ENCODE results near the gene RPL39L.

The RPL39L gene

GRCh38 chr3:187093320-187093719 lies 46.0 kb downstream of the RPL39L start:
- H3K9me3 Mint-ChIP-seq: peaks cover 26% of the 10 kb centered on the region
- H3K27ac Mint-ChIP-seq: no peak overlapping the region
- no peak overlapping the region for H3K4me3 Mint-ChIP-seq
- H3K27me3 Mint-ChIP-seq: no peaks in the 10 kb centered on the region
- peaks cover 2% of the 10 kb centered on the region for H3K36me3 Mint-ChIP-seq (ENCODE audit: low read depth)
- H3K4me1 Mint-ChIP-seq (ENCODE audit: low read depth): peaks cover 10% of the 10 kb centered on the region

- no peak overlapping the region for H3K4me3 Mint-ChIP-seq
- peaks cover 9% of the 10 kb centered on the region for H3K36me3 Mint-ChIP-seq (ENCODE audit: low read depth)
- H3K4me1 Mint-ChIP-seq (ENCODE audit: low read depth): peaks cover 10% of the 10 kb centered on the region
- no peak overlapping the region for H3K27ac Mint-ChIP-seq
- H3K9me3 Mint-ChIP-seq: peaks cover 17% of the 10 kb centered on the region
- H3K27me3 Mint-ChIP-seq: no peaks in the 10 kb centered on the region
Observed at GRCh38 chr3:187088701-187089100, 50.6 kb downstream of the RPL39L start.

GRCh38 chr3:187086831-187087230 lies 52.5 kb downstream of the RPL39L start:
- H3K4me3 Mint-ChIP-seq: no peak overlapping the region
- H3K27ac Mint-ChIP-seq: no peak overlapping the region
- peaks cover 13% of the 10 kb centered on the region for H3K9me3 Mint-ChIP-seq
- H3K27me3 Mint-ChIP-seq: no peaks in the 10 kb centered on the region
- H3K4me1 Mint-ChIP-seq (ENCODE audit: low read depth): peaks cover 10% of the 10 kb centered on the region
- H3K36me3 Mint-ChIP-seq (ENCODE audit: low read depth): peaks cover 9% of the 10 kb centered on the region

- H3K4me3 Mint-ChIP-seq: no peak overlapping the region
- no peak overlapping the region for H3K27ac Mint-ChIP-seq
- peaks cover 10% of the 10 kb centered on the region for H3K4me1 Mint-ChIP-seq (ENCODE audit: low read depth)
- H3K27me3 Mint-ChIP-seq: no peaks in the 10 kb centered on the region
- peaks cover 13% of the 10 kb centered on the region for H3K9me3 Mint-ChIP-seq
- peaks cover 9% of the 10 kb centered on the region for H3K36me3 Mint-ChIP-seq (ENCODE audit: low read depth)
Observed at GRCh38 chr3:187085933-187086332, 53.4 kb downstream of the RPL39L start.

- Mint-ChIP-seq H3K4me1 (ENCODE audit: low read depth) (peaks cover 10% of the 10 kb centered on the region), H3K27ac (no peak overlapping the region), H3K4me3 (no peak overlapping the region), H3K27me3 (no peaks in the 10 kb centered on the region), H3K36me3 (ENCODE audit: low read depth) (peaks cover 9% of the 10 kb centered on the region), H3K9me3 (peaks cover 13% of the 10 kb centered on the region)
Observed at GRCh38 chr3:187085021-187085666, 54.2 kb downstream of the RPL39L start.

- Mint-ChIP-seq H3K4me1 (ENCODE audit: low read depth) (peaks cover 10% of the 10 kb centered on the region), H3K27me3 (no peaks in the 10 kb centered on the region), H3K36me3 (ENCODE audit: low read depth) (peaks cover 9% of the 10 kb centered on the region), H3K27ac (no peak overlapping the region), H3K4me3 (no peak overlapping the region), H3K9me3 (peaks cover 13% of the 10 kb centered on the region)
Observed at GRCh38 chr3:187084580-187084979, 54.7 kb downstream of the RPL39L start.

- peaks cover 9% of the 10 kb centered on the region for H3K36me3 Mint-ChIP-seq (ENCODE audit: low read depth)
- no peak overlapping the region for H3K4me3 Mint-ChIP-seq
- peaks cover 10% of the 10 kb centered on the region for H3K4me1 Mint-ChIP-seq (ENCODE audit: low read depth)
- peaks cover 9% of the 10 kb centered on the region for H3K9me3 Mint-ChIP-seq
- H3K27me3 Mint-ChIP-seq: no peaks in the 10 kb centered on the region
- H3K27ac Mint-ChIP-seq: no peak overlapping the region
Observed at GRCh38 chr3:187084126-187084525, 55.2 kb downstream of the RPL39L start.

GRCh38 chr3:187082758-187083375 lies 56.4 kb downstream of the RPL39L start:
- Mint-ChIP-seq H3K4me1 (ENCODE audit: low read depth) (peaks cover 10% of the 10 kb centered on the region), H3K9me3 (no peaks in the 10 kb centered on the region), H3K36me3 (ENCODE audit: low read depth) (peaks cover 16% of the 10 kb centered on the region), H3K27me3 (no peaks in the 10 kb centered on the region), H3K4me3 (no peak overlapping the region), H3K27ac (no peak overlapping the region)

GRCh38 chr3:187080799-187081450 lies 58.4 kb downstream of the RPL39L start:
- H3K27ac Mint-ChIP-seq: no peak overlapping the region
- H3K9me3 Mint-ChIP-seq: no peaks in the 10 kb centered on the region
- peaks cover 23% of the 10 kb centered on the region for H3K36me3 Mint-ChIP-seq (ENCODE audit: low read depth)
- no peak overlapping the region for H3K4me3 Mint-ChIP-seq
- H3K27me3 Mint-ChIP-seq: no peaks in the 10 kb centered on the region
- H3K4me1 Mint-ChIP-seq (ENCODE audit: low read depth): peaks cover 10% of the 10 kb centered on the region

- Mint-ChIP-seq H3K4me3 (no peak overlapping the region), H3K4me1 (ENCODE audit: low read depth) (peaks cover 1% of the 10 kb centered on the region), H3K36me3 (ENCODE audit: low read depth) (peaks cover 38% of the 10 kb centered on the region), H3K27me3 (no peaks in the 10 kb centered on the region), H3K9me3 (no peaks in the 10 kb centered on the region), H3K27ac (peak overlapping the region; percentile 46)
Observed at GRCh38 chr3:187079090-187080022, 59.9 kb downstream of the RPL39L start.

GRCh38 chr3:187077537-187077936 lies 61.8 kb downstream of the RPL39L start:
- Mint-ChIP-seq H3K36me3 (ENCODE audit: low read depth) (peaks cover 56% of the 10 kb centered on the region), H3K4me1 (ENCODE audit: low read depth) (no peaks in the 10 kb centered on the region), H3K27me3 (no peaks in the 10 kb centered on the region), H3K9me3 (no peaks in the 10 kb centered on the region), H3K4me3 (no peak overlapping the region), H3K27ac (peak overlapping the region; percentile 26)

GRCh38 chr3:187077085-187077484 lies 62.2 kb downstream of the RPL39L start:
- Mint-ChIP-seq H3K27me3 (no peaks in the 10 kb centered on the region), H3K4me3 (no peak overlapping the region), H3K27ac (peak overlapping the region; percentile 57), H3K36me3 (ENCODE audit: low read depth) (peaks cover 61% of the 10 kb centered on the region), H3K4me1 (ENCODE audit: low read depth) (no peaks in the 10 kb centered on the region), H3K9me3 (no peaks in the 10 kb centered on the region)

- Mint-ChIP-seq H3K4me1 (ENCODE audit: low read depth) (peaks cover 3% of the 10 kb centered on the region), H3K4me3 (no peak overlapping the region), H3K36me3 (ENCODE audit: low read depth) (peaks cover 66% of the 10 kb centered on the region), H3K27me3 (no peaks in the 10 kb centered on the region), H3K27ac (peak overlapping the region; percentile 67), H3K9me3 (no peaks in the 10 kb centered on the region)
Observed at GRCh38 chr3:187076297-187076696, 63.0 kb downstream of the RPL39L start.

GRCh38 chr3:187074846-187075245 lies 64.5 kb downstream of the RPL39L start:
- Mint-ChIP-seq H3K36me3 (ENCODE audit: low read depth) (peaks cover 78% of the 10 kb centered on the region), H3K27ac (peak overlapping the region; percentile 40), H3K9me3 (no peaks in the 10 kb centered on the region), H3K27me3 (no peaks in the 10 kb centered on the region), H3K4me3 (no peak overlapping the region), H3K4me1 (ENCODE audit: low read depth) (peaks cover 12% of the 10 kb centered on the region)

All from stimulated activated naive CD8-positive, alpha-beta T cell treated with anti-CD3 and anti-CD28 coated beads, Interleukin-15, Interleukin-2, amounts not matched to agents 100 ng/mL and 50 ng/mL, for 24 hours (primary cell).